ENCODE results near the gene MYO9A.

The MYO9A gene

GRCh38 chr15:72118017-72118978 lies at the start of gene MYO9A, which contains the start of gene SENP8:
MYO9A (minus strand) TSS chr15:72118150; CDS start chr15:72046563, 71,587 bp downstream.
SENP8 (plus strand) TSS chr15:72118403; CDS start chr15:72139624, 21,221 bp downstream.
- ATAC-seq, result peak; percentile 69 to 75

GRCh38 chr15:72167445-72167844 lies 49.5 kb upstream of the MYO9A start:
- no peak for ATAC-seq

GRCh38 chr15:72166716-72167417 lies 48.9 kb upstream of the MYO9A start:
- no peak for ATAC-seq

GRCh38 chr15:72163719-72164118 lies 45.8 kb upstream of the MYO9A start:
- ATAC-seq, result no peak

DNA sequence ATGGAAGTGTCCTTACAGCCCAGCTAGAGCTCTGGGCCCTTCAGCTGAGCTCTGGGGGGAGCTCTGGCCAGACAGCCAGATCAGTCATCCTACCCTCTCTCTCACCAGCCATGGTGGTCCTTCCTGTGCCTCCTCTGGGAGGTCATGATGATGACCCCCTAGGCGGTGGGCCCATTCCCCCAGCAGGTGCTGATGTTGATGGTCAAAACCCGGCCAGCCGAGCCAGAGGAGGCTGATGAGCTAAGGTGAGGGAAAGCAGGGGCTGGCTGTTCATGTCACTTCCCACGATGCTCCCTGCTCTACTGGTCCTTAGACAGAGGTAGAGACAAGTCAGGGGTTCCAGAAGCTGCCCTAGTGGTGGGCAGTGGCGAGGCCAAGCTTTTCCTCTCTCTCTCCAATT lies 44.6 kb upstream of the MYO9A start:
- no peak for ATAC-seq

GRCh38 chr15:72161361-72162132 lies 43.6 kb upstream of the MYO9A start:
- no peak for ATAC-seq

GRCh38 chr15:72160696-72161245 lies 42.8 kb upstream of the MYO9A start:
- ATAC-seq, result no peak

- no peak for ATAC-seq
Measured at GRCh38 chr15:72156928-72157327, 39.0 kb upstream of the MYO9A start.

DNA sequence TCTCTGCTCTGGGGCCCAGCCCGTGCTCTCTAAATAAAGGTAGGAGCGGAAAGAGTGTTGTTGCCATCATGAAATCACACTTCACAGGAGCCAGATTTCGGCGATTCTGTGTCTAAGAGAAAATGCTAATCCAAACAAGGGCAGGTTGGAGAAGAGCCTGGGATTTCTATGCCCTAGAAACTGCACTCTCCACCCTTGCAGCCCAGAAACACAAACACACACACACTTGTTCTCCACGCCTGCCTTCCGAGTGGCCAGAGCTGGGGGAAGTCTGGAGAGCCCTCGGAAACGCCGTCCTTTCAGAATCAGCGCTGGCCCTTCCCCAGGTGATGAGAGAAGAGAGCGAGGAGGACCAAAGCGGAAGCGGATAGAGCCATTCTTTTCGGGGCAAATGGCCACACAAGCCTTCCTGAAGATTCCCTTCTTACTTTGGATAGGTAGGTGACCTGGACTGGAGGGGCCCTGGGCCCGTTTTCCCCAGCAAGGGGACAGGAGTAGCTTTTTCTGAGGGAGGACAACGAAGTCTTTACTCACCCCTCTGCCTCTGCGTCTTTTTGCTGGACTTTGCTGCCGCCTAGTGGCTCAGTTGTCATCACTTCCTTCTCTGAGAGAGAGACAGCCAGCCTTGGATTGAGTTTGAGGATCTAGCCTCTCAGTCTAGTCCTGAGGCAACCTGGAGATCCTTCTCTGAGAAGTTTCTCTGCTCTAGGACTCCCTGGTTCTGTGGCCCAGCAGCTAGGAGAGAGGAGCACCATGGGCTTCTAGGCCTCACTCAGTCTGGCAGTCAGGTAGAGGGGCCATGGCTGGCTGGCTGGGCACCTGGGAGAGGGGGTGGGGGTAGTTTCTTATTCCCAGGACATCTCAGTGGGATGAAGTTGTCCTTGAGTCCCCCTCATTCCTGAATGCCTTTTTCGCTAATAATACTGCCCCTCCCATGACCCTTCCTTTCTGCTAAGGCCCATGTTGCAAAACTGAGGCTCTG lies 38.0 kb upstream of the MYO9A start:
- peak; percentile 67 to 88 for ATAC-seq

GRCh38 chr15:72155003-72155621 lies 37.2 kb upstream of the MYO9A start:
- ATAC-seq, result no peak

DNA sequence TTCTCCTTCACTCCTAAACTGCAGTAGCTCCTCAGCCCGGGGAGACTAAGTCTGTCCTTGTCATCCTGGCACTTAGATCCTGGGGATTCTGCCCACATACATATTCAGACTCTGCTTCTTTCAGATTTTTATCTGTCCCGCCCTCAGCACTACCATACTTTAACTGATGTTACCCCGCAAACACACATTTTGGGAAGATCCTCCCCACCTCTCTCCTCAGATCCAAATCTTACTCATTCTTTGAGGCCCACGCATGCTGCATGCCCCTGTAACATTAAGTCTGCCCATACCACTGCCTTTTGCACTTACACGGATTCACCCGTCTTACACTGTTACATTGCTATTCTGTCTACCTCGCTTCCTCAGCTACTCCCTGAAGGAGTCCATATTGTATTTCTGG lies 36.4 kb upstream of the MYO9A start:
- ATAC-seq, result no peak

- ATAC-seq, result no peak
Measured at GRCh38 chr15:72153269-72154000, 35.5 kb upstream of the MYO9A start.

GRCh38 chr15:72147418-72147817 lies 29.5 kb upstream of the MYO9A start:
- no peak for ATAC-seq

DNA sequence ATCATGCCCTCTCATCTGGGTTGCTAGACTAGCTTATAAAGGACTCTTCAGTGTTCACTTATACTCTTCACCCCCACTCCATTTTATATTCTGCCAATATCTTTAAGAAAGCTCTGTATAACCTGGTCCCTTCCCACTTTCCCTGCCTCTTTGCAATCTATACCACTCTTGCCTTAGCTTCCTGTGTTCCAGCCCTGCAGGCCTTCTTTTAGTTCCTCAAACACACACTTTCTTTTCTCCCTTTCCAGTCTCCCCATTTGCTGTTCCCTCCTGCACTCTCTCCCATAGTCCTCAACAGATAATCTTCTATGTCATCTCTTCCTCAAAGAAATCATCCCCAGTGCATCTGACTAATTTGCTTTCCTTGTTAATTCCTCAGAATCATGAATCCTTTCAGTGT lies 29.0 kb upstream of the MYO9A start:
- ATAC-seq, result no peak

DNA sequence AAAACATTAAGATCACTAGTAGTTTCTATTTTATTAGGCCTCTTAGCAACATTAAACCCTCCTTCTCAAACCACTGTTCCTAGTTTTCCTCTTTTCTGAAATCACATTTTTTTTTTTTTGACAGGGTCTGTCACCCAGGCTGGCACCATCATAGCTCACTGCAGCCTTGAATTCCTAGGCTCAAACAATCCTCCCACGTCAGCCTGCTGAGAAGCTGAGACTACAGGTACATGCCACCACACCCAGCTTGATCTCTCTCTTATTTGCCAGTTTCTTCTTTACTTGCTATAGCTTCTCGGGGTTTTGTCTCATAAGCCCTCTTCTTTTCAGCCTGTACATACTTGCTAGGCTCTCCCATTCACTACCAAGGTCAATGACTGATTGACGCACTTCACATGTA lies 28.3 kb upstream of the MYO9A start:
- no peak for ATAC-seq

- ATAC-seq, result peak in 1 of 2 donors; percentile 65
Measured at GRCh38 chr15:72141171-72142084, 23.5 kb upstream of the MYO9A start.

GRCh38 chr15:72140088-72140487 lies 22.1 kb upstream of the MYO9A start:
- no peak for ATAC-seq

- no peak for ATAC-seq
Measured at GRCh38 chr15:72139667-72140066, 21.7 kb upstream of the MYO9A start.

Data from activated CD4-positive, CD25-positive, alpha-beta regulatory T cell treated with anti-CD3 and anti-CD28 coated beads, Interleukin-2, amount 50 U/mL, for 24 hours (primary cell).